Raji (cell line): Measurements from ENCODE around the gene DMPK.

Source experiments
- POLR2A ChIP-seq: IDR thresholded peaks from 2 replicates; pipeline ENCODE4 v1.6.1; 2011; ENCODE audit warnings: low read depth, low read length, control low read depth; ENCODE audit not compliant: insufficient read depth

The DMPK gene

GRCh38 chr19:45798995-45799517 is 16.8 kb upstream of the DMPK start:
- TF ChIP-seq POLR2A, result no peak

GRCh38 chr19:45794627-45795026 is 12.3 kb upstream of the DMPK start:
- no peak for TF ChIP-seq POLR2A

DNA sequence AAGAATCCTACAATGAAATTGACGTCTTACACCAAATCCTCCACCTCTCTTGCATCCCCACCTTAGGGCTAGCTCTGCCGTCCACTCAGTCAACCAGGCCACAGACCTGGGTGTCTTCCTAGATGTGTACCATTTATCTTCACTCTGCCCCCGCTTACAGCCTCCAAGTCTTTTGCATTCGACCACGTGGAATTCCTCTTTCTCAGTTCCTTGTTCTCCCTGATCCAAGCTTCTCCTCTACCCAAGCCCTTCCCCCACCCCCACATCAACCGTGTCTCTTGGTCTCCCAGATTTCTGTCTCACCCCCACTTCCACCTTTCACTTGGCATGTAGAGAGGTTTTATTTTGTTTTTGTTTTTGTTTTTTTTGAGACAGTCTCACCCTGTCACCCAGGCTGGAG is 11.6 kb upstream of the DMPK start:
- TF ChIP-seq POLR2A, result no peak

DNA sequence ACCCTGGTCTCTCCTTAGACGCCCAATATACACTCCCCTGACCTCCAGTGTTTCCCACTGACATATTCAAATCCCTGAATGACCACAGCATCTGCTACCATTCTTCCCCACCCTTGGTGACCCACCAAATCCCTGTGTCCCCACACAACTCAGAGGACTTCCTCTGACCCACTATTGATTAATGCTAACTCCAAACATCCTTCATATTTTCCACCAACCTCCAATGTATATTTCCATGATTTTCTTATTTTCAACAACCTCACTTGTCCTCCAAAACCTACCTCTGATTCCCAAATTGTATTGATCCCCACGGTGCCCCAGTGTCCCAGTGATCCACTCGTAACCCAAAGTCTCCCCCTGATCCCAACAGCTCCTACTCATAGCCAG is 10.9 kb upstream of the DMPK start:
- TF ChIP-seq POLR2A, result no peak

GRCh38 chr19:45792470-45793177 is 10.3 kb upstream of the DMPK start, which contains the start of gene DMWD:
DMWD (minus strand) TSS chr19:45792845; CDS start chr19:45792756, 89 bp downstream.
- TF ChIP-seq POLR2A, result peak; percentile 66

DNA sequence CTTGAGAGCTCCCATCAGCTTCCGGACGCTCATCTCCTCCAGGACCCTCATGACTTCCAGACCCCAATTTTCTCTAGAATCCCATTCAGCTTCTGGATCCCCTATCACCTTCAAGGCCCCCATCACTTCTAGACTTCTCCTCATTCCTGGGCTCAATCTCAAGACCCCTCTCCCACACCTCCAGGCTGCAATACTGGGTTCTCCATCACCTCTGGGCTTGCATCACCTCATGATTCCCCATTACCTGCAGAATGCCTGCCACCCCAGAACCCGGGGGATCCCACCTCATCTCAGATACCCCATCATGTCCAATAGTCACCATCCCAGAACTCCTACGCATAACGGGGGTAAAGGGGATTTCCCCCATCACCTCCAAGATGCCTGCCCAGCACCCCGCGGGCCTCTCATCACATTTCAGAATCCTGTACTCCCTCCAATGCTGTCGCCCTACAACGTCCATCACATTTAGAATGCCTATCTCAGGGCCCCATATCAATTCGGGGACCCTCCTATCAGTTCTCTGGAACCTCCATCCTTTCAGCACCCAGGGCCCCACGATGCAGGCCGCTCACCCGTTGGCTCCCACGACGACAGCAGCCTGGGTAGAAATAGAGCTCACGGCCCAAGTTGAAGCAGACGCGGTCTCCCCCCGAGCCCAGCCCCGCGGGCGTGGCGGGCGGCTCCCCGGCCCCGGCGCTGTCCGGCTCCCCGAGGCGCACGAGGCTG is 9.6 kb upstream of the DMPK start:
- no peak for TF ChIP-seq POLR2A

GRCh38 chr19:45790942-45791341 is 8.7 kb upstream of the DMPK start:
- 0 out of 2 replicates have a peak, but pooled peaks have one; percentile 3 for TF ChIP-seq POLR2A

GRCh38 chr19:45789035-45789786 is 6.9 kb upstream of the DMPK start:
- no peak for TF ChIP-seq POLR2A

- TF ChIP-seq POLR2A, result no peak
These were observed 4.2 kb upstream of the DMPK start for GRCh38 chr19:45786533-45786894.

DNA sequence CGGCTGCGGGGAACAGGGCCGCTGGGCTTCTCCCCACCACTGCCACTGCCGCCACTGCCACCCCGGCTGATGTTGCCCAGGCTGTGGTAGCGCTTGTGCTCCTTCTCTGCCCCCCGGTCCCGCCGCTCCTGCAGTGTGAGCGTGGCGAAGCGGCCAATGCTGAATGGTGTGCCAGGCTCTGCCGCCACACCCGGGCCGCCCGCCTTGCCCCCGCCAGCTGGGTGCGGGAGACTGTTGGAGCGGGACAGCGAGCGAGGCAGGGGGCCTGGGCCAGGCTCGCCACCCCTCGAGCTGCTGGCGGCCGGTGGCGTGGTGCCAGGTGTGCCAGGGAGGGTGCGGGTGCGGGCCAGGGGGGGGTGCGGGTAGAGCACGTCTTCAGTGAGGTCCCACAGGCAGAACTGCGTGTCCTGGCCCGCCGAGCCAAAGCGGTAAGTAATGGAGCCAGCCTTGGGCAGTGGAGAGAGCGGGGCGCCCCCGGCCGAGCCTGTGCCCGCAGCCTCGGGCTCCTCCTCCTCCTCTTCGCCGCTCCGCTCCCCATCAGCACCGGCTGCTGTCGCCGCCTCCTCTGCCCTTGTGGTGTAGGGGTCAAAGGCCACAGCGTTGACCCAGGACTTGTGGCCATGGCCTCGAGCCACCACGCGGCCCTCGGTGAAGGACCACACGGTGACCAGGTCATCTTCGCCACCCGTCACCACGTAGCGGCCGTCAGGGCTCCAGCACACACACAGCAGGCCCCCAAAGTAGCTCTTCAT is 3.7 kb upstream of the DMPK start:
- no peak for TF ChIP-seq POLR2A

GRCh38 chr19:45785097-45785496 is 2.8 kb upstream of the DMPK start:
- no peak for TF ChIP-seq POLR2A

DNA sequence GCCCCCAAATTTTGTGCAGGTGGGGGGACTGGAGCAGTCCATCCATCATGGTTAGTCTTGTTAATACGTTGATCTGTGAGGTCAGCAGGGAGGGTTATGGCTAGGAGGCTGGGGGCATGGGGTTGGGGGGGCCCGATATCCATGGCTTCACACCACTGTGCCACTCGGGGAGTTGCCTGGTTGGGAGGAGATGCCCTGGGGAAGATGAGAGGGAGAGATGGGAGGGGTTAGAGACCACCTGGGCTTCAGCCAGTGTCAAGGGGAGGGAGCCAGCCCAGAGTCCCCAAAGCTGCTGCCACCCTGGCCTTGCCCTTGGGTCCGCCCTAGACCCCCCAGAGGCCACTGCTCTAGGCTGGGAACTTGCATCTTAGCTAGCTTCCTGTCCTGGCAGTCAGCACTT is 1.8 kb upstream of the DMPK start:
- no peak for TF ChIP-seq POLR2A

DNA sequence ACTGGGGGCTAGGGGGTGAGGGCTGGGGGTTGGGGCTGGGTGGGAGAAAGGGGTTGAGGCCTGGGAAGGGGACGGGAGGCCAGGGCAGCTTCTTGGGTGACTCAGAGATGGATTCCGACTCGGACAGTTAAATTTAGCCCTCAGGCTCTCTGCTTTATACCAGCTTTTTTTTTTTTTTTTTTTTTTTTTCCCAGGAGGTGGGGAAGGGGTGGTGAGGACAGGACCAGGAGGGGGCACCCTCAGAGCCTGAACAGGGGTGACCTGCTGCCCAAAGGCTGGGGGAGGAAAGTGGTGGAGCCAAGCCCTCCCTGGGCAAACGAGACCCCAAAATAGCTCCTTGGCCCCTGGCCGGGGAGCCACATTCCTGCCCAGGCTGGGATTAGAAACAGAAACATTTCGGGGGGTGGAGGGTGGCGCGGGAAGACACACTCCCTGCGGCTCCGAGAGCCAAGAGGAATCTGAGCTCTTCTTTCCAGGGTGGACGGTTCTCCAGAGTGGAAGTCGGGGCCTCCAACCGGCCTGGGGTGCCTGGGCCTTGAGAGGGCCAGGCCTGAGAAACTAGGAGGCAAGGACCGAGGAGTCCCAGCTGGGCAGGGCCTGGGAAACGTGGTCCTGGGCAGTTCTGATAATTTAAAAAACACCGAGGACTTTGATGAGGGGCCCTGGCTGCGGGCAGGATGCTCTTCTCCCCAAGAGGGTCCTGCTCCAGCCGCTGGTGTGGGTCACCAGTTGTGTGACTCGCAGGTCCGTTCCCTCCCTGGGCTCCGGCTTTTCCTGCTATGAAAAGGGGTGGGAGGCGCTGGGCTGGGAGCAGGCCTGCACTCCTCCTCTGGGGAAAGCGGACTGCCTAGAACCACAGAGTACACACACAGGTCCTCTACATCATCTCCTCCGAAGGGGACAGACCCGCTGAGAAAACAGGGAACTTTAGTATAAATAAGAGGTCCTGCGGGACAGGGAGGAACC is 813 bp upstream of the DMPK start:
- TF ChIP-seq POLR2A, result no peak

DNA sequence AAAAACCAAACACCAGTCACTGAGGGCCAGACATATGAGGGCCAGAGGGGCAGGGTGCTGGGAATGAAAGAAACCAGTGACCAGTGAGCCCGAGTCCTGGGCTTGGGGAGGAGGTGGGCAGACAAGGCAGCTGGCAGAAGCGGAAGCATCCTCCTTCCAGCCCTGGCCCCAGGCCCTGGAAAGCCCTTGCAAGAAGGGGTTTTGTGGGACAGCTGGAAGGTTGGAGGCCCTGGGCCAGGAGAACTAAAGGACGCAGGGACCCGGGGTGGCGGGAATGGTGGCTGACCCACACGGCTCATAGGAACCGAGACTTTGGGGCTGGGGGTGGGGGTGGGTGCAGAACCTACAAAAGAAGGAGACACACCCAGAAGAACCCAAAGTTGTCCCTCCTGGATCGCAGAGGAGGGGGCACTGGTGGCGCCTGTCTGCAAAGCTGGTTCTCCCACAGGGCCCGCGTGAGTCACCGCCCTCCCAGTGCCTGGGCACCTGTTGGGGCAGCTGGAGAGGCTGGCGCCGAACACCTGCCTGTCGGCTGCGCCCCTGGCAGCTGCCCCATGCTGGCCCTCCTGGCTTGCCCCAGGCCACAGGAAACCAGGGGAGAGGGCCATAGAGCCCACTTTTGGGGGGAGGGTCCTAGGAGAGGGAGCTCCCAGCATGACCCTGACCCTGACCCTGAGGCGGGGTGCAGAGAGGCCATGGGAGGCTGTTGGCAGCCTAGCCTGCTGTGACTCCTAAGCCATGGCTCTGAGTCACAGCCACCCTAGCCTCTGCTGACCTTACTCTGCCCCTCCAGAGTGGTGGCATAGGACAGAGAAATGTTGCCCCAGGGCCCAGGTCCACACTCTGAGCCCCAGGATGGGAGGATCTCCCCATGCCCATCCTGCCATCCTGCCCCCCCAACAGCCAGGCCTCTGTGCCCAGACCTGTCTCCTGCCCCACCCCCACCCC is 802 bp downstream of the DMPK start:
- TF ChIP-seq POLR2A, result peak; percentile 21; the same call in 1 of the 2 replicates
